Measurements from ENCODE around the gene SLN. TPM values are rescaled to one million over a fixed set of nuclear protein-coding genes. Genes with fewer than 3 reads are reported as not detected.

SLN gene
- polyA plus RNA-seq, 1 donor = 2,452 TPM

DNA sequence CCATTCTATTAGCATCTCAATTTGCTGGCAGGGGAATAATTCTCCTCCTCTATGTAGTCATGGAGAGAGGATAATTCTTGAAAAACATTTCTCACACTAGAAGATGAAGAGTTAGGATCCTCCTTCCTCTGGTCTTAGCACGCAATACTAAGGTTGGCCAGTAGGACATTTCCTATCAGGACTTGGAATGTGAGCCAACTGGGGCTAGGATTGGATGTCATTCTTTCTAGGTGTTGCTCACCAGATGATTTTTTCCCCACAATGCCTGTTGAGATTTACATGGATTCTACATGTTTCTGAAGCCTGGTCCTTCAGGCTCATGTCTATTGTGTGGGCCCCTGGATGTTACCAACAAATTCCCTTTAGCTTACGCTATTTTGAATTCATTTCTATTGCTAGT is 28.0 kb downstream of the SLN start:
- no peak for DNase-seq (ENCODE audit: low read depth)

DNA sequence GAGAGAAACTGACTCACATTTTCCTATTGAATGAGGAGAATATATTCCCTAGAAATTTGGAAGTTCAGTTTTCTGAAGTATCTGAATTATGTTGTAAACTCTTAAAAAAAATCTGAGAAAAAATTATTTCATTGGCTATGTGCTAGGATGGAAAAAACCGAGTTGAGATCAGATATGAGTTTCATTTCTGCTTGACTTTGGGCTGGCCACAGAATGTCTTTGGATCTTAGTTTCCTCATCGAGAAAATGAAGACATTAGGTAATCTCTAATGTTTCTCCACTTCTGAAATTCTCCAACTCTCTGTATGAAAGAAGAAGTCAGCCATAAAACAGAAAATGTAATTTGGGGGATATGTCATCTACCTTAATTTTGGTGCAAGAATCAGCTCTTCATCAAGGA is 28.8 kb downstream of the SLN start:
- no peak for DNase-seq (ENCODE audit: low read depth)

DNA sequence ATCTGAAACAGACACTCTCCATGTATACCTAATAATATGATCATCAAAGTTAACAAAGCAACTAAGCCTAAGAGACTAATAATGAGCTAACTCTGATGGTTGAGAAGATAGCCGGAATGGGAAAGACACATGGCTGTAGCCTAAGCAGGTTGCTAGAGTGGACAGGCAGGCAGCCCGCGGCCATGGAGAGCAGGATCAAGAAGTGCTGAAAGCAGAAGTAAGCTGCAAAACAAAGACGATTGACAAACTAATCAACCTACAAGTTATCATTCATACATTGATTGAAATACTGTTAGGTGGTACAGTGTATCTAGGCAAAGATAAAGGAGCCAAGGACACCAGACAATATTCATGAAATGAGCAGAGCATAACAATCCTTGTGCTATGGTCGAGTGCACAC is 29.3 kb downstream of the SLN start:
- DNase-seq (ENCODE audit: low read depth) = no peak

DNA sequence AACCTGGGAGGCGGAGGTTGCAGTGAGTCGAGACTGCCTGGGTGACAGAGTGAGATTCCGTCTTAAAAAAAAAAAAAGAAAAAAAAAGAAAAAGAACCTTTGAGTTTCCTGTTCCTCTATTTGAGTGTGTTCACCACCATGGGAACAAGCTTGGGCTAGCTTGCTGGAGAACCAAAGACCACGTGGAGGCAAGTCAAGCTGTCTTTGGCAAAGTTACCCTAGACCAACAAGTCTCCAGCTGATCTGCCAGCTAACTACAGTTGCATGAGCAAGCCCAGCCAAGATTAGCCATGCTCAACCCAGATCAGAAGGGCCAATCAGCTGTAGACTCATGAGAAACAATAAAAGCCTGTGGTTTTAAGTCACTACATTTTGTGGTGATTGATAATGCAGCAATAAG is 29.7 kb downstream of the SLN start:
- no peak for DNase-seq (ENCODE audit: low read depth)

DNA sequence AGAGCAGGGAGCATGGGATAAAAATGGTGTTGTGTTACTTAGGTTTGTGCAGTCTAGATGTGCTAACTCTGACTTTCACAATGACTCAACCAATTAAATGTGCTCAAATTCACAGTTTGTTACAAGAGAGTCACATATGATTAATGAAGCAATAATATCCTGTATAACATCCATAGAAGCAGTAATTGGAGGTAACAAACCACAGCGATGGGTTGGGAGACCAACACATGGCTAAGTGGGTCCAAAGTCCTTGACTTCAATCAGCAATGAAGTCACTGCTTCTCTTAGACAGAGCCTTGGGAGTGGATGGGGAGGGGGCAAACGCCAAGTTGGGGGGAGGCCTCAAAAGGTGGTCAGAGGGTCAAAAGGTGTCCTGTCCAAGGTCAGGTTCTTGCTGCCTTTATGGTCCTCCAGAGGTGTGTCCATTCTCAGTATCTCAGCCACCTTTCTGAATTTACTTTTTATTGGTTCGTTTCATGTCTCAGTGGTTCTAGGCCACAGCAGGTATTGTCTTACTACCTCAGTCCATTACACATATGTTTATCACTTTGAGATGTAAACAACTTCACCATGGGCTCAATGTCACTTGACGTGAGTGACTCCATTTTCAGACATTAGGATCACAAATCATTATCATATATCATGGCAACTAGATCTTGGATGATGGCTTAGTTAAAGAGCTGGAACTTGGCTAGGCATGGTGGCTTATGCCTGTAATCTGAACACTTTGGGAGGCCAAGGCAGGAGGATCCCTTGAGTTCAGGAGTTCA is 32.4 kb downstream of the SLN start:
- DNase-seq (ENCODE audit: low read depth) = no peak

DNA sequence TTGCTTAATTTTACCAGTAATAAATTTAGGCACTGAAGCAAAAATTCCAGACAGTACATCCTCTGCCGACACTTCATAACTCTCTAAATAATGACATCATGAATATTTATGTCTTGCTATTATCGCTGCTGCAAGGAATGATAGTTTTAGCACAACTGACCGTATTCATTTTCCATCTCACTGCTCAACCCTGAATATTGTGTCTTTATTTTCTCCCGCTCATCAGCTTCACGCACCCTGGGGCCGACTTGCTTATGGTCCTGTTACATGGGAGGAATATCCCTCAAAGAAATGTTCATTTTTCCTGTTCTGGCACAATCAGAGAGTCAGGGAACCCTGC is 33.3 kb downstream of the SLN start:
- no peak for DNase-seq (ENCODE audit: low read depth)

DNA sequence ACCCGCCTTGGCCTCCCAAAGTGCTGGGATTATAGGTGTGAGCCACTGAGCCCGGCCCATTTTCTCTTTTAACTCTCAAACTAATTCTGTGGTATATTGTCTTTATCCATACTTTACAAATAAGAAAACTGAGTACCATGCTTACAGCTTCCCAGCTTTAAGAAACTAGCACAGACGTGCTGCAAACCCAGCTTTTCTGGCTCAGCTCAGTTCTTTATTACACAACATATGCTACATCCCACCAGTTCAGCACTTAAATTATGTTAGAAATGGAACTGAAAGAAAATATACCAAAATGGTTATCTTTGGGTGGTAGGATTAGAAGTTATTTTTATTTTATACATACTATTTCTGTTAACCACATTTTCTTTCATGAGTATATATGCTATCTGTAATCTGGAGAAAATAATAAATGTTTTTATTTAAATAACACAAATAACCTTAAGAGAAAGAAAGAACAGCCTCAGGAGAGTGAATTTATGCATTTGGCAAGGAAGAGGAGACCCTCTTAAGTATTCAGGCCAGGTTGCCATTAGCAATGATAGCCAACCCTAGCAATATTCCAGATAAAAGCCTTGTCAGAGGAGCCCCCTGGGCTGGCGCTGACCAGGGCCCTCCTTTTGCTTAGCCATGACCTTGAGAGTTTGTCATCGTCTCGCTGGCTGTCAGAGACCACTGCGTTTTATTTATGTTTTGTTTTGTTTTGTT is 33.8 kb downstream of the SLN start:
- no peak for DNase-seq (ENCODE audit: low read depth)

DNA sequence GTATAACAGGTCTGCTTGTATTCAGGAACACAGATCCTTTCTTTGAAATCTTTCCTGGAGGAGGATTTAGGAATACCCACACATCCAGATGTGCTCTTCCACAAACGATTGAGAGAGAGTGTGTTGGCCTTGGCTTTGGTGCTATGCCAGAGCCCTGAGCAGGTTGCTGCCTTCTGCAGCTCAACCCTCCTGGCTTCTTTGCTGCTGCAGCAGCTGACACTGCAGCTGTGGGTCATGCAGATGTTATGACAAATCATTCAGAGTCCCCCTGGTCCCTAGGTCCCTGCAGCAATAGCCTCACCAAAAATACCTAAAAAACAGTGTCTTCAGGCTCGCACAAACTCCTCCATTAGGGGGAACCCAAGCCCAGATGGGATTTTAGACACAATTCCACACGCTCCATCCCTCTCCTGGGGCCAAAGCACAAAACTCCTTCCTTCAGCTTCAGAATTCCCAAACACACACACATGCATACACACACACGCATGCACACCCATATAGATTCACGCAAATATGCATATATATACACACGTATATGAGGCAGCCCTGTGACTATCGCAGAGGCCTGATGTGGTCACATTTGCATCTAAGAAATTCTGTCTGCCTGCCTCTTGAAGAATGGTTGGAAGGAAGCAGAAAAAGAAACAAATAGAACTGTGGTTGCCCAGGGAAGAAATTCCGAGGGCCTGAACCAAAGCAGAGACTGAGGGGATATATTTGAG is 35.4 kb downstream of the SLN start:
- DNase-seq (ENCODE audit: low read depth) = no peak

DNA sequence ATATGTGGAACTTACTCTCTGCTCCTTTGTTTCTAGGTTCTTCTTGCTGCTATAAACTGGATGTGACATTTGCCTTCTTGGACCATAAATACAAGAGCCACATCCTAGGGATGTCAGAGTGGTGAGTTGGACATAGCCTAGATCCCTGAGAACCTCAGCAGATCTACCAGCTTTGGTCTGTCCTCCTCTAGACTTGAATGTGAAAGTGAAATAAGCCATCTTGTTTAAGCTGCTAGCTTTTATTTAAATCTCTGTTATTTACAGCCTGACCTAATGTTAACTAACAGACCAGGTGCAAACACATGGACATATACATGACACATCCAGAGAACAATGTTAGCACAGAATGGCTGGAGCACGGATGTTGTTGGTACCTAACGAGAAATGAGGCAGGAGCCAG is 36.0 kb downstream of the SLN start:
- DNase-seq (ENCODE audit: low read depth) = no peak

DNA sequence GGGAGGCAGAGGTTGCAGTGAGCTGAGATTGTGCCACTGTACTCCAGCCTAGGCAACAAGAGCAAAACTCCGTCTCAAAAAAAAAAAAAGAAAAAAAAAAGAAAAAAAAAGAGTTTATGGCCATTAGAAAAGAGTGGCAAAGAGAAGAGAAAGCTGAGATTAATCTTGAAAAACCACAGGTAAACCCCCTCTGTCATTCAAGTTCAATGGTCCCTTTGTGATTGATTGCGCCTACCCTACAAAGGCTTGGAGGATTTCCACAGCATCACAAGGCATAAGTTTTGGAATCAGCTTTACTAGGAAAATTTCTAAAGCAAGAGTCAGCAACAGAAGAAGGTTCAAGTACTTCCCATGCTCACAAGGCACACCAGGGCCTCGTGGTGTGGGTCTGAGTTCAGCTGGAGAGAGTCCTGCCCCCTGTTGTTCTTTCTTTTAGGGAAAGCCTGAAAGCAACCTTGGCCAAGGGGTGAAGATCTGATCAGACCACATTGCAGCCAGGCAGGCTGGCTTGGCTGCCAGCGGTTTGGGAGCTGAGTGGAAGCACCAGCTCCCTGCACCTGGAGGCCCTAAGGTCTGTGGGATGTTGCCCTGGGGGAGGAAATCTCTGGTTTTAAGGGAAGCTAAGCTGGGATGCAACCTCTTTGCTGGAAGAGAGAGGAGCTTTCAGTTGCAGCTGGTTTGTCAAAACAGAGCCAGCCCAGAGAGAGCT is 41.8 kb downstream of the SLN start:
- no peak for DNase-seq (ENCODE audit: low read depth)

DNA sequence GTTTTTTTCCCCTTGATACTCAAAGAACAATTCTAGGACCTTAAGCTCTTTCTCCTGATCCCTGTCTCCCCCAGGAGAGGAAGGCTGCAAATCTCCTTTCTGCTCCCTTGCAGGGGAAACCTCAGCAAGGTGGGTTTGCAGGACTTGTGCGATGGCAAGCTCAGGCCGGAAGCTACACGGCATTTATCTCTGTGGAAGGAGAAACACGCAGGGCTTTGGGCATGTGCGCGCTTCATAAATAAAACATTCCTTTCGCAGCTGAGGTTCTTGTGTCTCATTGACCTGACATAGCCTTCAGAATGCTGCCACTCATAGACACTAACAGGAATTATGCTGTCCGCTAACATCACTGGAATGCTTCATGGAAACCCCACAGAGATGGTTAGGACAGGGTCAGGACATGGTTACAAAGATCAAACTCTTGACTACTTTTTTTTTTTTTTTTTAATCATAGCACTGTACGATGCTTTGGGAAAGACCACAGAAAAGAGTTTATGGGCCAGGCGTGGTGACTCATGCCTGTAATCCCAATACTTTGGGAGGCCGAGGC is 42.6 kb downstream of the SLN start:
- no peak for DNase-seq (ENCODE audit: low read depth)

DNA sequence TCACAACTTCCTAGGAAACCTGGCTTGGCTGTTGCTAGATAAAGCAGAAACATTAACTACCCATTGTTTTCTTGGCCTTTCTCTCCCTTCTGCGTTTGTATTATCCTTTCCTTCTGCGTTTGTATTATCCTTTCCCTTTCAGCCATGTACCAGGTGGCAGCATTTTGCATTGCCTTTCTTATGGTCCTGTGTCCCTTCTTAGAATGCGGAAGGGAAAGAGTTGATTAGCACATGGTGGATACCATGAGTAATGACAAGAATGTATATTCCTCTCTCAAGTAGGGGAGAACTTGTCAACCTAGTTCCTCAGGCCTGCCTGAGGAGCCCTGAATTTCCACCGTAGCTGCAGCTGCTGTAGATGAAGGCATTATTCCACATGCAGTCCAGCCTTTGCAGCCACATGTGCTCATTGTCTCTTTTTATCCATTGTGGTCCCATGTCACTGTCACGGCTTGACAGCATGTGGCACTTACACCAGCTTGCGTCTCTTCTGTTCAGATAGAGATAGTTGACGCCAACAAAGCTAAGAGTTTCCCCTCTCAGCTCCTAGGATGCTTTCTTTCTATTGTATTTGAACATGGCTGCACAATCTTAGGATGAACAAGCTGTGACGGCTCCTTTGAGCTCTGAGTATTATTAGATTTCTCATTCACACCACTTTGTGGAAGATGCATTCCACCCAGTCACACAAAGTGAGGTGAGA is 44.8 kb downstream of the SLN start:
- DNase-seq (ENCODE audit: low read depth) = no peak

DNA sequence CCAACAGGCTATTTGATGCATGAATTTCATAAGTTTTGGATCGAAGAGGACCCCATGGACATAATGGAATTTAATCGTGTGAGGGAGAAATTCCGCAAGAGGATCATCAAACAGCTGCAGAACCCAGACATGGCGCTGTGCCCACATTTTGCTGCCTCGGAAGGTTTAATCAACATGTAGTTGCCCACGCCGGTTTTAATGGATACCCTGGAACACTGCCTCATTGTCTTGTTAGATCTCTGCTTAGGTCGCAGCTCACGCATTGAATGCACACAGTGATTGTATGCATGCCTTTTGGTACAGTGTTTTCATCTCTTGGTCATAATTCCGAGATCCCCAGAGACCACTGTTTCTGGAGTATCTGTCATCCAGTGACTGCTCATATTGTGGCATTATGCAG is 46.8 kb downstream of the SLN start:
- DNase-seq (ENCODE audit: low read depth) = no peak

DNA sequence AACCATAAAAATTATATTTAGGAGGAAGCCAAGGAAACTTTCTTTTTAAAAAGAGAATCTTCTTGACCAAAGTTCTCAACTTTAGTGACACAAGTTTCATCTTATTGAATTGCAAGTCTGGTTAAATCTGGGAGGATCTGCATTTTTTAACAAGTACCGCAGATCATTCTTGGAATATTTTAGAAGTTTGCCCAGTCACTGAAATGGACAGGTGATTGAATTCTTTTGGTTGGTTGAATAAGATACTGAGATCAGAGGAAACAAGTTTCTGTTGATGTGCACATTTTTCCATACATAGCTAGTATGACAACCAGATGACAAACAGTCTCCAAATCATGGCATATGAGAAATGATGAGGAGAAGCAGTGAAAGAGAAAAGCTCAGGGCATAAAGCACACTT is 50.2 kb downstream of the SLN start:
- DNase-seq (ENCODE audit: low read depth) = no peak

DNA sequence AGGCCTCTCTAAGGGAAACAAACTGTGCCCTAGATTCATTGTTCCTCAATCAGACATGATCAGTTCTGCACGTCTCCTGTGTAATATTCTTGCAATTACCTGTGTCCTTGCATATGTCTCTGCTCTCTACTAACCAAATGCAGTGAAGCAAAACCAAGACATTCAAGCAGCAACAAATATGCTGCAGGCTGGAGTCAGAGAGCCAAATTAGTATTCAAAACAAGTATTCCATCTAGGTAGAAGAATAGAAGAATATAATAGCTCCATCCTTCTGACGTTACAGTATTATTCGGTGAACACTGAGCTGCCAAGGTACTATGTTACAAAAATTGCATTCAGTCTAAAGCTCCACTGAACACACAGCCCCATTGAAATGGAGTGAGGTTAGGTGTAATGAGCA is 51.8 kb downstream of the SLN start:
- DNase-seq (ENCODE audit: low read depth) = no peak

DNA sequence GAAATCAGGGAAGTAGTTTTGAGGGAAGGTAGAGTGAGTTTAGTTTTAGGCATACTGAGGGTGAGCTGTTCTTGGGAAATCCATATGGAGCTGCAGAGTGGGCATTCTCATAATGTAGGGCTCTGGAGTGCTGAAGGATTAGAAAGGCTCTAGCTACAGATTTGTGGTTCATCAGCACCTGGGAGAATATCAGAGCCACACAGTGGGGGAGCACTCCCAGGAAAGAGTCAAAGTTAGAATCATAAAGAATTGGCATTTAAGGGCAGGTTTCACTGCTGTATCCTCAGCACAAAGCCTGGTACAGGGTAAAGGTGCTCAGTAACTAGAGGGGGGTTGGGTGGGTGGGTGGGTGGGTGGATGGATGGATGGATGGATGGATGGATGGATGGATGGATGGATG is 52.5 kb downstream of the SLN start:
- DNase-seq (ENCODE audit: low read depth) = no peak

Other genes starting within 250 kb of the SLN start
- 7.6 TPM for gene ALKBH8, start 146.3 kb downstream of the SLN start, polyA plus RNA-seq (ENCODE audit: insufficient read length)
- 3.5 TPM for gene ELMOD1, start 120.9 kb downstream of the SLN start, polyA plus RNA-seq (ENCODE audit: insufficient read length)
- 4.1 TPM for gene SLC35F2, start 146.7 kb upstream of the SLN start, polyA plus RNA-seq (ENCODE audit: insufficient read length)
- 0.44 TPM for gene RAB39A, start 216.4 kb upstream of the SLN start, polyA plus RNA-seq (ENCODE audit: insufficient read length)